Measurements from ENCODE around the gene RABL3.

- TF ChIP-seq POLR2AphosphoS5 (IDR thresholded peaks at IDR 0.05; ENCODE audit: borderline replicate concordance, low read depth, low read length) (no peak), EZH2 (IDR thresholded peaks at IDR 0.05) (no peak)
Measured at GRCh38 chr3:120640231-120640630, 102.1 kb downstream of the RABL3 start.
